NCI-H1048 (cell line): ENCODE measurements around the gene PKP1.

Experiments used
- DNase-seq: peaks from one replicate; lab custom pipeline; 2025; lab: John Stamatoyannopoulos, UW

PKP1 gene

DNA sequence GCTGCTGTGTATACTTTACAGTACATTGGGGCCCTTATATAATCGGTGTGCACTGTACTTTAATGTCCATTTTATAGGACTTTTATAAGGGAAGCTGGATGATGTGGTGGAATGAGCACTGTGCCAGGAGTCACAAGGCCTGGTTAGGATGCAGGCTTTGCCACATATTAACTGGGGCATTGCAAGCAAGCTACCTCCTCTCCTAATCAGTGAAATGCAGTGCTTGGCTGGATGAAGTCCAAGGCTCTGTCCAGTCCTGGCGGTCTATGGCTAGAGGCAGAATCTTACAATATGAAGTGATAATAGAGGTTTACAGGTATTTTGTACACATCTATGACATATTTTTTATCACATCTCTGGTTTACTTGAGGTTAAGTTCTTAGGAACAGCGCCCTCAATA, 1.7 kb upstream of the PKP1 start:
- no peak for DNase-seq

DNA sequence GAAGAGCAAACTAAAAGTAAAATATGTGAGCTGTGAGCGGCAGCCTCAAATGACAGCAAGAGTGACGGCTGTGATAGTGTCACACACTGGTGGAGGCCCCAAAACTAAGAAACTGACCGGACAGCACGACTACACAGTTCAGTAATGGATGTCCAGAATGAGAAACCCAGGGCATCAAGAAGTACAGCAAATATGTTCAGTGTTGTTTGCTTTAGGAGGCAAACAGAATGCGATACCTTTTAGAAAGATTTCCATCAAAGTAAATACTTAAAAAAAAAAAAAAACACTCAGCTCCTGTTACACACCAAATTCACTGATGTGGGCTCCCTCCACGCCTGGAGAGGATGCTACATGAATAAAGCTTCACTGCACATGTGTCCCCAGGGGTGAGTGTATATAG, 1.1 kb upstream of the PKP1 start:
- DNase-seq: no peak

DNA sequence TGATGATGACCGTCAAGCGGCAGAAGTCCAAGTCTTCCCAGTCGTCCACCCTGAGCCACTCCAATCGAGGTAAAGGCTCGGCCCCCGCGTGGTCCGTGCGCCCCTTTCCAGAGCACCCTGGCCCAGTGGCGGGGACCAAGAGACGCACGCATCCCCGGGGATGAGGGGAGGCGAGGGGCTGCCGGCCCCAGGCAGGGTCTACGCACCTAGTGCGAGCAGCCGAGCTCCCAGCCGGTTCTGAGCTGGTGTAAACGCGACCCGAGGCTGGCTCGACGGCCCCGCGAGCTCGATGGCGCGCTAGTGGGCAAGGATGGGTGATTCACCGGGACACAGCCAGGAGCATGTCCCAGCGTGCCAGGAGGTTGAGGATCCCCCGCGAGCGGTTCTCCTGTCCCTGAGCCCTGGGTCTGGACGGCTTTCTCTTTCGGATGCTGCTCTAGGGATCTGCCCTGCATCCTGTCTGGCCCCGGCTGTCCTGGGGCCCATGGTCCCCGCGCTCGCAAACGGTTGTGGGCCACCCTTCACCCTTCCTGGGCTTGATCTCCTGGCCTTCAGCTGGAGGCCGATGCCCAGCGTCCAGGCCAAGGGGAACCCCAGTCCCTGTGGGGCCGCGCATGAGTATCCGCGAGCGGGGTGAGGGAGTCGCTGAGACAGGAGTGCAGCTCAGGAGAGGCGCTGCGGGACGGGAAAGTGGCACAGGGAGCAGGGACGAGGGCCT, 689 bp downstream of the PKP1 start:
- no peak for DNase-seq

DNA sequence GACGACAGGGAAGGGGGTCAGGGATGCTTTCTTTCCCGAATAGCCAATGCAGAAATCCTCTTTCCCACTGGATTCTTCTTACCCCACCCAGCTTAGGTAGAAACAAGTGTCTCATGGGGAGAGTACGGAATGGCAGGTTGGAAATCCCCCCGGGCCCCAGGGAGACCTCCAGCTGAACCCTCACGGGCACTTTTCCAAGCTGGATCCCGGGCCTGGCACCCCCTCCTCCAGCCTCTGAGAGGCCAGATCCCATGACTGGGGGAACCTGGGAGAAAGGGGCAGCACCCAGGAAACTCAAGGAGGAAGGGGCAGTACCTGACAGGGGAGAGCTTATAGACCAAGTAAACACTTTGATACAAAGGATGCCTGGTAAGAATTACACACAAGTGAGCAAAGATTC, 1.3 kb downstream of the PKP1 start:
- no peak for DNase-seq

DNA sequence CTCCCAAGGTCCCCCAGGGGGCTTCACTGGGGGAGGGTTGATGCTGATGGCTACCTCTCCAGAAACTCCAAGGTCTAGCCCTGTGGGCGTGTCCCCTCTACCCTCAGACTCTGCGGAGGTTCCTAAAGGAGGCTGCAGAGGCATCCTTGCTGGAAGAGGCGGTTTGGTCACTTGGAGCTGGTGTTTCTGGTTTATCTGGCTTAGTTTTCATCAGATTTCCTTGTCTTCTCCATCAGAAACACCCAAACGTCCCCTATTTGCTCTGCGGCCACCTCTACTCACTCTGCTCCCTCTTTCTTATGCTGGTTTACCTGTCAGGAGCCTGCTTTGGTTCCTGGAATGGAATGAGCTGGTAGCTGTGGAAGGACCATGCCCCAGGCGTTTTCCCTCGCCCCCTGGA, 2.5 kb downstream of the PKP1 start:
- DNase-seq: no peak

DNA sequence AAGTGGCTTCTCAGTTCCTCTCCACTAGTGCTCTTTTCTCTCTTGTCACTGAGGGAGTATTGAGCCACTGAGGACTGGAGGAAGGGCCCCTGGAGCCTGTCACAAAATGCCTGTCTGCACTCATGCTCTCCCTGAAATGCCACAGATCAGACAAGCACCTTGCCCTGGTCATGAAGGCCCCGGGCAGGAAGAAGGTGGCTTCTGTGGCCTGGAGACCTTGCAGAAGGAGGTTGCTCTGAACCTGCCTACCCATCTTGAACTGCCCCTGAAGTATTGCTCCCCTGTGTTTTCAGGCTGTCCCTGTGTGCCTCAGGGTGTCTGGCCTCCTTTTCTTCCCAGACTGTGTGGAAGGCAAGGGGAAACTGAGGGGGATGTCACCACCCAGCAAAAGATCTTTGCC, 3.1 kb downstream of the PKP1 start:
- DNase-seq: no peak

DNA sequence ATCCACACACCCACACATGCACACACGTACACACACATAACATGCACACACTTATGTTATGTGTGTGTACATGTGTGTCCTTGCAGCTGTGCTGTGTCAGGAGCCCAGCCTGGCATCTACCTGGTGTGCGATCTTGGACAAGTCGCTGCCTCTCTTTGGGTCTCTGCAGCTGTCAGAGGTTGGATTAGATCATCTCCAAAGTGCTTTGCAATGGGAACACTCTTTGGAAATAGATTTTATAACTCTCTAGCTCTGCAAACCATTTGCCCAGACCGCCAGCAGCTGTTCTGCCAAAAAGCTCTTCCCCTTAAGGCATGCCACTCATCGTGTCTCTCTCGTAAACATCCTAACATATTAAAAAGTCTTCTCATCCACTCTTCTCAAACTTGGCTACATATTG, 4.7 kb downstream of the PKP1 start:
- no peak for DNase-seq

DNA sequence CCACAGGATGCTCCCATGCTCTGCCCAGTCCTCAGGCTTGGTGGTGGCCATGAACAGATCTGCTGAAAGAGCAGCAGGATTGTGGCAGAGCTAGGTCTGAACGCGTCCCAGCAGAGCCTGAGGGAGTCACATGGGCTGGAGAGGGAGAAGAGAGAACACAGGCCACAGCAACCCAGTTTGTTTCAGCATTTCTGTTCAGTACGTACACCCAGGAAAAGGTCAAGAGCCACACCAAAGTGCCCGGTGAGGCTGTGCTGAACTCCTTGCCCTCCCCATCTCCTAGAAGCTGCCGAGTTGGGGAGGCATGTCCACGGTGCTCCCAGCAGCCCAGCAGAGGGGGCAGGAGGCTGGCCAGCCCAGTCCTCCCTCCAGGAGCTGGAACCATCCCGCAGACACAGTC, 5.5 kb downstream of the PKP1 start:
- no peak for DNase-seq

DNA sequence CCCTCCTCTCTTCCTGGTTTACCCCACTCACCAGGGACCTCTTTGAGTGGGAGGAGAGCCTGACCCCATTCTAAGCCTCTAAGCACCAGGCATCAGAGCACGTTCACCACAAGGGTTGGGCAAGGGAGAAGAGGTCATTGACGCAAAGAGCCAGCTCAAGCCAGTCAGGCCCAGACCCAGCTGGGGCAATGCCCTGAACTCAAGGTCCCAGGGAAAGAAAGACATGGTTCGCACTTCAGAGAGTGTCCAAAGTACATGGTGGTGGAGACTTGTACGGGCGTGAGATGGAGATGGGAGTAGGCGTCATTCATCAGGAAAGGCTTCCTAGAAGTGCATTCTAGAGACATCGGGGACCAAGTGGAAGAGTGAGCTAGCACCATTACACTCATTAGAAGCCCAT, 7.2 kb downstream of the PKP1 start:
- no peak for DNase-seq

DNA sequence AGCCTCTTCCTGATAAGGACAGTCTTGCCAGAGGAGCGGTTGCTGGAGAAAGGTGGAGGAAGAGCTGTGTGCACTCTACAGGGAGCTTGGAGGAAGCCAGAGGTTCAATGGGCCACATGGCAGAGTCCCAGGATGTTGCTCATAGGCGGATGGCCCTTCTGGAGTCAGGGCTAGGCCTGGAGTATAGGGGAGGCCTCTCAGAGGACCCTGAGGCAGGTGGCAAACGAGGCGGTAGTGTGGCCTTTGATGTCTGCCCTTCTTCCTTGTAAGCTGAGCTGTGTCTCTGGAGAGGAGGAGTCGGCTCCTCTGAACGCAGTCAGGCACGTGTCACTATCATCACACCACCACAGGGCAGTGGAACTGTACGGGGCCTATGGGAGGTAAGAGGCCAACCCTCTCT, 8.6 kb downstream of the PKP1 start:
- DNase-seq: no peak

DNA sequence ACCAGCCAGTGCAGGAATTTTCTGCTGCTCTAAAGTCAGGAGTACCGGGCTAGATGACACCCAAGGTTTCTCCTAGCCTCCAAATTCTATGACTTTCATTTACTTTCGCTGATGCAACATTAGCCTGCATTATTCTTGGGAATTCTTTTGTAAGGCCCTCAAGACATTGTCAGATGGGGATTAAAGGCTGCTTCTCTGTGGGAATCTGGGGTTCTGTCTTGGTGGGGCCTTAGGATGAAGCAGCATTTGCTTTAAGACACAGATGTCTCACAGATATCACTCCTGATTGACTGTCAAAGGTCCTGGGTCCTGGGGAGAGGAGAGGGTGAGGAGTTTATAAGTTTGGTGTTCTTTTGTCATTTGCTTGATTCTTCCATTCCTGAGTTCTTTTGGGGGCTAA, 11.6 kb downstream of the PKP1 start:
- no peak for DNase-seq

DNA sequence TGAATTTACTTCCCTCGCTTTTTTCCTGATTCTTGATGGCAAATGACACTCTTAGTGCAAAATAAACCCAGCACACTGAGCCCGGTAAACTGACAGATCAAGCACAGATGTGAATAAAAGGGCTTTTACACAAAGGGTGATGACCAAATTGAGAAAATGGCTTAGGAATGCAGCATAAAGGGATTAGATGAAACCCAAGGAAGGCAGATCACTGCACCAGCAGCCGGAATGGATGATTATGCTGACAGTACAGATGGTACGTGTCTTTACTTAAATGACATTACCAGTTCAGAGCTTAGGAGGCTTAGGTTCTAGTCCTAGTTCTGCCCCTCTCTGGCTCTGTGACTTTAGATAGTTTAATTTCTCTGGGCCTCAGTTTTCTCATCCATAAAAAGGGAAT, 12.0 kb downstream of the PKP1 start:
- DNase-seq: no peak

DNA sequence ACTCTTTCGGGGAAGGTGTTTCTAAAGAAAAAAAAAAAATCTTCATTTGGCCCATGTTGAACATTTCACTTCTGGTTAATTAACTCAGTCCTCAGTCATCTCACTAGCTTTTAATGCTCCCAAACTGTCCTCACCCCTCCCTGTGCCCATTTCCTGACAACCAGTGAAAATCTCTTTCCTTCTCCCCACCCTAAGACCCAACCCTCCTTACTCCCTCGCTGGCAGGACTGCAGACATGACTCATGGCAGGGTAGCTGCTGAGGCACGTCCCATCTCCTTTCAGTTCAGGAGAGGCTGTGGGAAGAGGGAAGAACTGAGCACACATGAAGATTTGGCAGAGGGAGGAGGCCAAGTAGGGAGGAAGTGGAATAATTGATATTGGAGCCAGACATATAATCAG, 12.6 kb downstream of the PKP1 start:
- no peak for DNase-seq

DNA sequence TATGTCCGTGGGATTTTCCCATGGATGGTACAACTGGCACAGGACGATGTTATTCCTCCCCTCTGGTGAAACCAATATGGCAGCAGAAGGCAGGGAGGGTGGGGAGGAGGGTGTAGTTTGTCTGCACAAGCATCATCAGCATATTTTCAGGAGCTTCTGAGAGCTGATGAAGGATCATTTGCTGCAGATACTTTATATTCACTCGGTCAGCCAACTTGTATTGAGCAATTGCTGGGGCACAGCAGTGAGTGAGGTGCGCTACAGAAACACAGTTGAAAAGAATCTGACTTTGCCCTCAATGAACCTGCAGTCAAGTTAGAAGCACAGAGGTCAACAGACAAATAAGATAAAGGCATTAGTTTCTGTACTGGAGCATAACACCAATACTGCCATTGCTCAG, 13.0 kb downstream of the PKP1 start:
- no peak for DNase-seq

DNA sequence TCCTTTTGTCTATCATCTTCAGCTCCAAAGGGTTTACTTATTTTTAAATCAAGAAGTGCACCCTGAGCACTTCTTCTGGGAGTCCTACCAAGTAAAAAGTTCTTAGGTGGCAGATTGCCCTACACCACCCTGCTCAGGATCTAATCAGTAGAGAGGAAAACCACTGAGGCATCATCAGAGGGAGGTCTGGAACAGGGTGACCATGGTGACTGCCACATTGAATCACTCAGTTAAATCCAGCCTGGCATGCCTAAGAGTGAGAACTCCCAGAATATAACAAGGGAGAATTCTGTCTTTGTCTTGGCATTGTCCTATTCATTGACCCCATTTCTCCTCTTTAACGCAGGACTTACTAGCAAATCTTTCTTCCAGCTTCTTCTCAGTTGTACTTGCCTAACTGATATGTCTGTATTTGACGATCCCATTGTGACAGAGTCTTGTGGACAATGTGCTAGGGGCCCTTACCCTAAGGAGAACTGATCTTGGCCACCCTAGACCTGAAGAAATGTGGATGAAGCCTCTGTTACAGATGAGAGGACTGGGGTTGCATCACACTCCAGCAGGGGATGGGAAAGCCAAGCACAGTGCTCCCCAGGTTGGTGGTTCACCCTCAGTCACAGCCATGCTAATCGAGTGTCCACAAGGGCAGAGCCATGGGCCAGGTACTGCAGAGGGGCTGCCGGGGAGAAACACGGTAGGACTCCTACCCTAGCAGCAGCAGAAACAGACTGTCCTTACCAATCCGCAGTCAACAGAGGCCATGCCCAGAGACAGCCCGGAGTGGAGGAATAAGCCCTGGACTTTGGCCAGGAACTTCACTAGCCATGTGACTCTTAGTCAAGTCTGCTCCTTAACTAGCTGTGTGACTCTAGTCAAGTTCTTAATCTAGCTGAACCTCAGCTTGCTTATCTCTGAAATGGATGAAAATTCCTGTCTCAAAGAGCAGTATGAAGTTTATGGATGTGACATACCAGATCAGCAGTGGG, 15.4 kb downstream of the PKP1 start:
- DNase-seq: no peak

DNA sequence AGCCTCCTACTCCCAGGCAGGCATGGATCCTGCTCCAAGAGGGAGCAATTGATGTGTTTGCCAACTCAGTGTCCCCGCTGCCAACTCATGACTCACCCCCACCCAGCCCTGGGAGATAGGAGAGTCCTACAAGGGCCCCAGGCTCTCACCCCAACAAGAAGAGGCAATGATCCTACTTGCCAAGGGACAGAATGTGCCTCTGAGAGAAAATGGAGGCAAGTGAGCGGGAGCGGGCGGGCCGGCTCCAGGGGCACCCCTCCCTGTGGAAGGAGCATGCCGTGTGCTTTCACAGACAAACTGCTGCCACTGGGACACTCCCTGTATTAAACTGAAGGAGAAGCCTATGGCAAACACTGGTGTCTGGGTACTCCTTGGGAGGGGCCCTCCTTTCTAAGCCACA, 16.7 kb downstream of the PKP1 start:
- DNase-seq: no peak

DNA sequence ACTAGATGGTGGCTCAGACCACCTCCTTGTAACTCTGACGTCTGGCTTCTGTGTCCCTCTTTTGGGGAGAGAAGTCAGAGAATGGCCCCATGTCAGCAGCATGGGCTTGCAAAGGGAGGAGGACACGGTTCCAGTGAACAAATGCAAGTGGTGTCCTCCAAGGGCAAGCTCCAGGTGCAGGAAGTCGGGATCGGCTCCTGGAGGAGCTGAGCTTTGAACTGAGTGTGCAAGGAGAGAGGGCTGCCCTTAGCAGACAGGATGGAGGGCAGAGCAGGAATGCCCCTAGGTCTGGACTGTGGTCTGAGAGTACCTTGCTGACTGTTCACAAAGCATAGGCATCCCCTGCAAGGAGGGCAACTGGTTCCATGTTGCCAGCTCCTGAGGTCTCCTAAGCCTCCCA, 17.3 kb downstream of the PKP1 start:
- no peak for DNase-seq

DNA sequence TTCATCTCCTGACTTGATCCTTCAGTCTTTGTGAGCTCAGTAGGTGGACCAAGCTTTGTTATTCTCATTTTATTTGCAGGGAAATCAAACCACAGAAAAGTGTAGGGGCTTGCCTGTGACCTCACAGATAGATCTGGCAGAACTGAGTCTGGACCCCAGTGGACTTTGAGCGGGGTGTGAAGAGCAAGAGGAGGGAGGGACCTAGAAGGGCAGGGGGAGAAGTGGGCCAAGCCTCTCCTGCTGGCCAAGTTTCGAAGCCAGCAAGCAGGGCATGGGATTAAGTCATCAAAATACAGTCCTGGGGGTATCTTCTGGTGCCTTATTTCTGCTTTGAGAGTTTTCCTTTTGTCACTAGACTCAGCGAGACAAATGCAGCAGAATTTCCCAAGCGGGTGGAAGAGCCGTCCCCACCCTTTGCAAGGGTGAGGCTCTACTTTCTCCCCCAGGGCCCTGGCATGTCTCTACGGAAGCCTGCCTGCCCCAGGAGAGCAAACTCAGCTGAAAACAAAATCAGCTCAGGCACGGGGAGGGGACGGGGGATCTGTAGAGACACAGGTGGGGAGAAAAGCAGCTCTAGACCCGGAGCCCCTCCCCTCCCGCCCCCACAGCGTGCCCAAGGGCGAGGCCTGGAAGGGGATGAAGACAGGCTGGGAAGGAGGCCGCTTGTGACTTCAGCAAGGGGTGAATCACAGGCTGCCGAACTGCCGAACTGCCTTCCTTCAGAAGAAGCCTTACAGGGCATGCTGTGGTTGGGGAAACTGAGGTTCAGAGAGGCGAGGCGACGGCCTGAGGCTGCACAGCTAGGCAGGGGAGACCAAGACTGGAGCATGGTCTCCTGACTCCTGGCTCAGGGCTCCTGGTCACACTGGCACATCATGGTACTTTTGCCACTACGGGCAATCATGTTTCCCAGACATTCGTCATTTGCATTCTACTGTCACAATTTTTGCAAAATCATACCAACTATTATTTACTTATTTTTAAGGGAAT, 19.2 kb downstream of the PKP1 start:
- DNase-seq: no peak

DNA sequence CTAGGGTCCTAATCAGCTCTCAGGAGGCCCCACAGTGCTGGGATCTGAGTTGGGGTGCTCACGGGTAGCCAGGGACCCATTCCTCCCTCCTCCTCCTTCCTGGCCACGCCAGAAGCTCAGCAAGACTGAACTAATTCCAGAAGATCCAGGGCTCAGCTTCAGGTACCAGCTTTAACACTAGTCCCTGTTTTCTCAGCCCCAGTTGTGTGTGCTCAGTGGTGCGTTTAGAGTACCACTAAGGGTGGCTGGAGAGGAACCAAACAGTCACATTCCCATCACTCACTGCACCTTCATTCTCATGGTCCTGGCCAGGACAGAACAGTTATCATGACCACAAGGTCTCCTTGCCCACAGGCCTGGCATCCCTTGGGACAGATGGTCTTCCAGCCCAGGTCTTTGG, 20.8 kb downstream of the PKP1 start:
- DNase-seq: no peak

DNA sequence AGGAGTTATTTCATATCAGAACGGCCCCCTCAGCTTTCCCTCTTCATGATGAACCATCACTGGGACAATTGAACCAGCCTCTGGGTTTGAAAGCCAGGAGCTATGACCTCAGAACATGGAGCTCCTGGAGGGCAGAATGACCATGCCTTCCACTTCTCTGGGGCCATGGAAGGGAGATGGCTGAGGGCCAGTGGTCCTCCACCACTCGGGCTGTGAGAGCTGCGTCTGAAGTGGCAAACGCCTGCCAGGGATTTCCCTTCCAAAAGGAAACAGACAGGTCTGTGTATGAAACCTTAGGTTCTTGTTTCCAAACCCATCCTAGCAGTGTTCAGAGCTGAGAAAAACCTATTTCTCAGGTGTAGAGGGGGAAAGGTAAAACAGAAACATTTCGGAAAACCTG, 22.5 kb downstream of the PKP1 start:
- DNase-seq: no peak

DNA sequence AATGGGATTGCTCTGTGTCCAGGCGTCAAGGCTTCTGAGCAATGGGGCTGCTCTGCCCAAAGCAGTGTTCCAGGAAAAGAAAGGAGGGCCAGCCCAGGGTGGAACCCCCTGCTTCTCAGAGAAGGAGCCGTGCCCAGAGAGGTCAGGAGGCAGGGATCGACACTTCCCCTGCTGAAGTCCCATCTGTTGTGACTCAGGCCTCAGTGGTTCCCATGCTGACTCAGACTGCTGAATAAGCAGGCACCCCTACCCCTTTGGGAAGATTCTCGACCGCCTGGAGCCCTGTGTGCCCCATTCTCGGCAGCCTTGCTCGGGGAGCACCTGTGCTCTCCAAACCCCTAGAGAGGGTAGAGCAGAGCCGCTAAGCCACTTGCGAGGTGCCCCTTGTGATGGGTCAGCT, 23.9 kb downstream of the PKP1 start:
- no peak for DNase-seq

DNA sequence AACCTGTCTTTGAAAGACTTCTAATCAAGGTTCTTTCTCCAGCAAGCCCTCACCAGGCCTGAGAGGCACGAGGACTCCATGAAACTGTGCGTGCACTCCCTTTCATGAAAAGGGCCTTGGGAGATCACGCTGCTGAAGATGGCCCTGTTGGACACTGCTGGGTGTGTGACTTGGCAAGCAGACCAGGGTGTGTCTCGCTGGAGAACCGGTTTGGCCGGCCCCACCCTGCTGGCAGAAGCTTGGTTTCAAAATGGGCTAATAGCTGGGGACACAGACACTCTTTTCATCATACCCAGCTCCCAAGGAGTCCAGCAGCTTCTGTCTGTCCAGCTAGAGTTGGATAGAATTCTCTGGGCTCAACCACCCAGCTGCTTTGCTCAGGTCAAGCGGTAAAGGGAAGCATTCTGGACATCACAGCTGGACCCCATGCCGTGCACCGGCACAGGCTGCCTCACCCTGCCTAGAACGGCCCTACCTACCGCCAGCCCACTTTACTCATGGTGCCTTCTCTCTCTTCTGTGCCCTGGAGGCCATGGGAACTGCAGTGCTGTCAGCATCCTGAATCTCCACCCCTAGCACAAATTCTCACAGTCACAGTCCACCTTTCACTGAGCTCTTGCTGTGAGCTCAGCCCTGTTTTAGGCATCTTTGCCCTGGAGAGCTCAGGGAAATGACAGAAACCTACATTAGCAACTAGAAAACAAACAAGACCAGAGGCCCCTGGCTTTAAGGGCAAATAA, 24.6 kb downstream of the PKP1 start:
- DNase-seq: peak; percentile 20
